HepG2 (cell line): ENCODE results near the gene RRAS. TPM values are rescaled to one million over a fixed set of nuclear protein-coding genes. Genes with fewer than 3 reads are reported as not detected.

Experiments used
- ADNP ChIP-seq: sonication (generic); formaldehyde crosslinking; IDR thresholded peaks from 2 replicates; pipeline ENCODE4 v1.4.0; 2020; ENCODE audit warnings: missing genetic modification reagents
- ARNT ChIP-seq: fragments of 450-650 bp; IDR thresholded peaks from 2 replicates; pipeline ENCODE4 v1.6.1; 2017
- ATRX ChIP-seq: sonication (generic); formaldehyde crosslinking; IDR thresholded peaks from 2 replicates; pipeline ENCODE4 v1.4.0; 2020; ENCODE audit warnings: missing genetic modification reagents, borderline replicate concordance
- BHLHE40 ChIP-seq: IDR thresholded peaks from 2 replicates; pipeline ENCODE4 v1.6.1; 2011; ENCODE audit warnings: low read length, improper control_type of control experiment
- CC2D1A ChIP-seq: sonication (generic); formaldehyde crosslinking; IDR thresholded peaks from 2 replicates; pipeline ENCODE4 v1.8.1; 2023; ENCODE audit warnings: mild to moderate bottlenecking, missing genetic modification reagents
- DNMT1 ChIP-seq: sonication (generic); formaldehyde crosslinking; IDR thresholded peaks from 2 replicates; pipeline ENCODE4 v1.5.1; 2020; ENCODE audit warnings: mild to moderate bottlenecking, missing genetic modification reagents
- FOXK2 ChIP-seq: fragments of 450-650 bp; IDR thresholded peaks from 2 replicates; pipeline ENCODE4 v1.6.1; 2016
- GATAD2A ChIP-seq: IDR thresholded peaks from 2 replicates; pipeline ENCODE4 v1.6.1; 2016
- MLLT10 ChIP-seq: sonication (generic); formaldehyde crosslinking; IDR thresholded peaks from 2 replicates; pipeline ENCODE4 v1.4.0; 2020; ENCODE audit warnings: missing genetic modification reagents
- NR2F2 ChIP-seq: IDR thresholded peaks from 2 replicates; pipeline ENCODE4 v1.6.1; 2012; ENCODE audit warnings: low read depth, inconsistent platforms, borderline replicate concordance
- SRSF1 ChIP-seq: fragments of 200-400 bp; formaldehyde crosslinking; optimal IDR thresholded peaks from 2 replicates; pipeline ENCODE3; 2017; ENCODE audit warnings: mild to moderate bottlenecking, low read depth, low read length, moderate library complexity
- ZBTB20 ChIP-seq: sonication (generic); formaldehyde crosslinking; IDR thresholded peaks from 2 replicates; pipeline ENCODE4 v1.8.1; 2023; ENCODE audit warnings: missing genetic modification reagents, low read depth, mild to moderate bottlenecking, borderline replicate concordance
- ZFX ChIP-seq: sonication (generic); formaldehyde crosslinking; IDR thresholded peaks from 2 replicates; pipeline ENCODE4 v1.4.0; 2020; ENCODE audit warnings: mild to moderate bottlenecking, low read depth, missing genetic modification reagents, moderate library complexity
- ZNF225 ChIP-seq: sonication (generic); formaldehyde crosslinking; IDR thresholded peaks from 2 replicates; pipeline ENCODE4 v1.4.0; 2020; ENCODE audit warnings: mild to moderate bottlenecking, missing genetic modification reagents
- ZNF615 ChIP-seq: sonication (generic); formaldehyde crosslinking; IDR thresholded peaks from 2 replicates; pipeline ENCODE4 v1.5.0; 2020; ENCODE audit warnings: mild to moderate bottlenecking, missing genetic modification reagents, borderline replicate concordance
- ZNF616 ChIP-seq: sonication (generic); formaldehyde crosslinking; IDR thresholded peaks from 2 replicates; pipeline ENCODE4 v1.5.0; 2020; ENCODE audit warnings: low read depth, mild to moderate bottlenecking, missing genetic modification reagents
- ZSCAN9 ChIP-seq: IDR thresholded peaks from 2 replicates; pipeline ENCODE4 v1.6.1; 2016; ENCODE audit warnings: borderline replicate concordance
- polyA plus RNA-seq, 8 experiments: library from polyadenylated mRNA; depleted of rRNA in 3 of 8; stranded (reverse) in 7 of 8; unstranded in 1 of 8; fragments of >200 nt; fragmentation: Illumina TruSeq in 4 of 8; extraction: Trizol in 4 of 8; gene quantifications; 2 replicates each; pipeline versions ENCODE4 v1.2.1 to v1.2.3, GENCODE V29; 2011 to 2016; ENCODE audit warnings: low read depth in 4 of 8, missing spikeins in 1 of 8, mixed read lengths in 1 of 8; ENCODE audit not compliant: insufficient read depth in 1 of 8
- total RNA-seq, 5 experiments: library from RNA; depleted of rRNA; stranded (reverse); fragments of >200 nt; fragmentation: Illumina TruSeq; extraction: Trizol; gene quantifications; 2 replicates each; pipeline ENCODE4 v1.2.3, GENCODE V29; 2016; ENCODE audit warnings: low read depth in 1 of 5
- TF ChIP-seq, protein P1 (sequence below): sonication (generic); formaldehyde crosslinking; IDR thresholded peaks from 2 replicates; pipeline ENCODE4 v1.5.0; 2020; ENCODE audit warnings: missing genetic modification reagents
- TF ChIP-seq, protein P2 (sequence below): sonication (generic); formaldehyde crosslinking; conservative IDR thresholded peaks from 2 replicates; pipeline ENCODE4 v1.8.0; 2022; ENCODE audit warnings: mild to moderate bottlenecking, moderate library complexity, missing genetic modification reagents
- TF ChIP-seq, protein P3 (sequence below): sonication (generic); formaldehyde crosslinking; IDR thresholded peaks from 2 replicates; pipeline ENCODE4 v1.4.0; 2020; ENCODE audit warnings: missing genetic modification reagents, borderline replicate concordance
- TF ChIP-seq, protein P4 (sequence below): sonication (generic); formaldehyde crosslinking; IDR thresholded peaks from 2 replicates; pipeline ENCODE4 v1.4.0; 2020; ENCODE audit warnings: missing genetic modification reagents, mild to moderate bottlenecking, borderline replicate concordance

Gene RRAS
- total and polyA plus RNA-seq, 2 of the 13 experiments (the other 11 are each of a cell fraction or from before 2014, with no cell fraction given) = 1.5 to 12.0 TPM

DNA sequence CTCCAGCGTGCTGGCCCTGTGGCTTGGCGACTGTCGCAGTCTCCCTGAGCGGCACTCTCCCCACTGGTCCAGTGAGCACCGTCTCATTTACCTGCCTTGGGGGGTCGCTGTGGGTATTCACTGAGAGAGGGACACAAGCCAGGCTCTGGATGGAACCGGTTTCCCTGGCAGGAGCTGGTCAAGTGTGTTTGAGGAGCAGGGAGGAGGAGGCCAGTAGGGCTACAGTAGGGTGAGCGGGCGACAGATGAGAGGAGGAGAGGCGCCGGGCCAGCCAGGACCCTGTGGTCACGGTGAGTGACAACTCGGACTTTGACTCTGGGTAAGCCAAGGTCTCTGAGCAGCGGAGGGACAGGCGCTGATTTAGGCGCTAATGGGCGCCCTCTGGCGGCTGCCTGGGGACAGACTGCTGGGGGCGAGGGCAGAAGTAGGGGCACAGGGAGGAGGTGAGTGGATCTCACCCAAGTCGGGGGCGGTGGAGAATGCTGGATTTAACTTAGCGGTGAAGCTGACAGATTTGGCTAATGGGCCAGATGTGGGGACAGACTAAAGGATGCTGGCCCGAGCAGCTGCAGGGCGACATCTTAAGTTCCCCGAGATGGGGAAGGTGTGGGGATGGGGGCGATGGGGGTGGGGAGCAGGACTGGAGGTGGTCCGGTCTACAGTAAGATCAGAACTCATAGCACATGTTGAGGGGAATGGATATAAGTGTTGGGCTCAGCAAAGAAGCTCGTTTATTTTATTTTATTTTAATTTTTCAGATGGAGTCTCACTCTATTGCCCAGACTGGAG is 32.4 kb upstream of the RRAS start (continued):
- TF ChIP-seq, protein P1, sequence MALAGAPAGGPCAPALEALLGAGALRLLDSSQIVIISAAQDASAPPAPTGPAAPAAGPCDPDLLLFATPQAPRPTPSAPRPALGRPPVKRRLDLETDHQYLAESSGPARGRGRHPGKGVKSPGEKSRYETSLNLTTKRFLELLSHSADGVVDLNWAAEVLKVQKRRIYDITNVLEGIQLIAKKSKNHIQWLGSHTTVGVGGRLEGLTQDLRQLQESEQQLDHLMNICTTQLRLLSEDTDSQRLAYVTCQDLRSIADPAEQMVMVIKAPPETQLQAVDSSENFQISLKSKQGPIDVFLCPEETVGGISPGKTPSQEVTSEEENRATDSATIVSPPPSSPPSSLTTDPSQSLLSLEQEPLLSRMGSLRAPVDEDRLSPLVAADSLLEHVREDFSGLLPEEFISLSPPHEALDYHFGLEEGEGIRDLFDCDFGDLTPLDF = no peak
- TF ChIP-seq BHLHE40 (peak; percentile 39; the same call in 1 of the 2 replicates), ZNF615 (CRISPR knock-in tag) (no peak), SRSF1 (no peak), ARNT (no peak), ZSCAN9 (CRISPR knock-in tag) (no peak; the same call in 1 of the 2 replicates), MLLT10 (CRISPR knock-in tag) (no peak), DNMT1 (CRISPR knock-in tag) (no peak), ADNP (CRISPR knock-in tag) (no peak), ZNF616 (CRISPR knock-in tag) (no peak), FOXK2 (peak; percentile 40; the same call in 1 of the 2 replicates), ZBTB20 (CRISPR knock-in tag) (no peak), ZFX (CRISPR knock-in tag) (peak; percentile 71), CC2D1A (CRISPR knock-in tag) (no peak), NR2F2 (no peak), ATRX (CRISPR knock-in tag) (no peak), GATAD2A (CRISPR knock-in tag) (peak; percentile 76), ZNF225 (CRISPR knock-in tag) (no peak)
- TF ChIP-seq, protein P2, sequence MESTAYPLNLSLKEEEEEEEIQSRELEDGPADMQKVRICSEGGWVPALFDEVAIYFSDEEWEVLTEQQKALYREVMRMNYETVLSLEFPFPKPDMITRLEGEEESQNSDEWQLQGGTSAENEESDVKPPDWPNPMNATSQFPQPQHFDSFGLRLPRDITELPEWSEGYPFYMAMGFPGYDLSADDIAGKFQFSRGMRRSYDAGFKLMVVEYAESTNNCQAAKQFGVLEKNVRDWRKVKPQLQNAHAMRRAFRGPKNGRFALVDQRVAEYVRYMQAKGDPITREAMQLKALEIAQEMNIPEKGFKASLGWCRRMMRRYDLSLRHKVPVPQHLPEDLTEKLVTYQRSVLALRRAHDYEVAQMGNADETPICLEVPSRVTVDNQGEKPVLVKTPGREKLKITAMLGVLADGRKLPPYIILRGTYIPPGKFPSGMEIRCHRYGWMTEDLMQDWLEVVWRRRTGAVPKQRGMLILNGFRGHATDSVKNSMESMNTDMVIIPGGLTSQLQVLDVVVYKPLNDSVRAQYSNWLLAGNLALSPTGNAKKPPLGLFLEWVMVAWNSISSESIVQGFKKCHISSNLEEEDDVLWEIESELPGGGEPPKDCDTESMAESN = no peak
- TF ChIP-seq, protein P3, sequence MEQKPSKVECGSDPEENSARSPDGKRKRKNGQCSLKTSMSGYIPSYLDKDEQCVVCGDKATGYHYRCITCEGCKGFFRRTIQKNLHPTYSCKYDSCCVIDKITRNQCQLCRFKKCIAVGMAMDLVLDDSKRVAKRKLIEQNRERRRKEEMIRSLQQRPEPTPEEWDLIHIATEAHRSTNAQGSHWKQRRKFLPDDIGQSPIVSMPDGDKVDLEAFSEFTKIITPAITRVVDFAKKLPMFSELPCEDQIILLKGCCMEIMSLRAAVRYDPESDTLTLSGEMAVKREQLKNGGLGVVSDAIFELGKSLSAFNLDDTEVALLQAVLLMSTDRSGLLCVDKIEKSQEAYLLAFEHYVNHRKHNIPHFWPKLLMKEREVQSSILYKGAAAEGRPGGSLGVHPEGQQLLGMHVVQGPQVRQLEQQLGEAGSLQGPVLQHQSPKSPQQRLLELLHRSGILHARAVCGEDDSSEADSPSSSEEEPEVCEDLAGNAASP (CRISPR knock-in tag) = peak; percentile 67; the same call in 1 of the 2 replicates
- TF ChIP-seq, protein P4, sequence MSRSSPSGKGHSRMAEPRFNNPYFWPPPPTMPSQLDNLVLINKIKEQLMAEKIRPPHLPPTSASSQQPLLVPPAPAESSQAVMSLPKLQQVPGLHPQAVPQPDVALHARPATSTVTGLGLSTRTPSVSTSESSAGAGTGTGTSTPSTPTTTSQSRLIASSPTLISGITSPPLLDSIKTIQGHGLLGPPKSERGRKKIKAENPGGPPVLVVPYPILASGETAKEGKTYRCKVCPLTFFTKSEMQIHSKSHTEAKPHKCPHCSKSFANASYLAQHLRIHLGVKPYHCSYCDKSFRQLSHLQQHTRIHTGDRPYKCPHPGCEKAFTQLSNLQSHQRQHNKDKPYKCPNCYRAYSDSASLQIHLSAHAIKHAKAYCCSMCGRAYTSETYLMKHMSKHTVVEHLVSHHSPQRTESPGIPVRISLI (CRISPR knock-in tag) = peak; percentile 48; the same call in 1 of the 2 replicates
